Right forelimb (tissue), 1 donor: ENCODE data around the gene LRRC3C.
"Not testable (repeated sequence)": the region's sequence is repeated elsewhere in the genome, so short reads cannot be mapped to it uniquely, and the experiment has no call there.

Experiments
- DNase-seq: peaks from one replicate; pipeline ENCODE4 v3.0.0-alpha.2; 2018

Gene LRRC3C

DNA sequence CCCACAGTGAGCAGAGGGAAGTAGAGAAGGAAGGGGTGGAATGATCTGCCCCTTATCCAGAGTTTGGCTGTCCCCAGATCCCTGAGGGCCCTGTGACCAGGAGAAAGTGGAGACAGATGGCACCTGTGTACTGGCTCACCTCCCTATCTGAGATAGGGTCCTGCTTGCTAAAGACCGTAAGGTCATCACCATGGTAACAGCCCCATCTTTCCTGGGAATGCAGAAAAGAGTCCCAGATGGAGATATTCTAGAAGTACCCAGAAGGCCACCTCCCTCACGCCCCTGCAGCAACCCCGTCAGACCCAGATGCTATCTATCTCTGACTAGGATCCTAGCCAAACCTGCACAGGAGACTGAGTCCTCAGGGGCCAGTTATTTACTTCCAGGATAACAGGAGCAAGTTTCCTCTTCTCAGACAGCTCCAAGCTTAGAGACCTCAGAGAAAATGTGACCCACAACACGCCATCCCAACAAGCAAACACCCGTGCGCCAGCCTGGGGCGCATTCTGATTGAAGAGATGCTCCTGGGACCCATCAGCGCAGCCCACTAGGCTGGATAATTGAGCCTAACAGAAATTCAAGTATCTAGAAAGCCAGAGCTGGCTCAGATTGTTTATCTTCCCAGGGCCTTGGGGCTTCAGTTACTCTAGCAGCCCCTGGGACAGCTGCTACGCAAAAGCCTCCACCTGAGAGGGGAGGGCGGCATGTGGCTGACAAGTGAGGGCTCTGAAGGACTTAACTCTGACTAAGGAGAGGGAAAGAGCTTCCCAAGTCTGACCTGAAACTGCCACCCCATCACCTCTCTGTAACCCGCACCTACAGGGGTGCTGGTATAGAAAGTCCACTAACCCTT is 2.0 kb upstream of the LRRC3C start:
- no peak for DNase-seq

DNA sequence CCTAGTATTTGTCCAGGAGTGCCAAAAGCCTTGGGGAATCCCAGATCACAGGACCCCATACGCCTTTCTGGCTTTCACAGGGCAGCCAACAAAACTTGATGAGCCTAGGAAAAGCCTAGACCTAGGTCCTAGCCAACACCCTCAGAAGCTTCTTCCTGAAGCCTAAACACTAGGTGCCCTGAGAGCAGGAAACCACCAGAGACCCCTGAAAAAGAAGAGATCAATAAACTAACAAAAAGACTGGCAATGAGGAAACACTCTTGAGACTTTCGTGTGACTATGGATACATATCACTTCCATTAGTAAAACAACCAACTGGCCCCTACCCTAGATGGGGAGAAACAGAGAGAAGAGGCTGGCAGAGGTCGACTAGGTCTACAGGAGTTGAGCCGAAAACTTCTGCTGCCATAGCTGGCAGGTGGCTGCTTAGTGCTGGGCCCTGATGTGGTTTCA is 1.4 kb upstream of the LRRC3C start:
- no peak for DNase-seq

DNA sequence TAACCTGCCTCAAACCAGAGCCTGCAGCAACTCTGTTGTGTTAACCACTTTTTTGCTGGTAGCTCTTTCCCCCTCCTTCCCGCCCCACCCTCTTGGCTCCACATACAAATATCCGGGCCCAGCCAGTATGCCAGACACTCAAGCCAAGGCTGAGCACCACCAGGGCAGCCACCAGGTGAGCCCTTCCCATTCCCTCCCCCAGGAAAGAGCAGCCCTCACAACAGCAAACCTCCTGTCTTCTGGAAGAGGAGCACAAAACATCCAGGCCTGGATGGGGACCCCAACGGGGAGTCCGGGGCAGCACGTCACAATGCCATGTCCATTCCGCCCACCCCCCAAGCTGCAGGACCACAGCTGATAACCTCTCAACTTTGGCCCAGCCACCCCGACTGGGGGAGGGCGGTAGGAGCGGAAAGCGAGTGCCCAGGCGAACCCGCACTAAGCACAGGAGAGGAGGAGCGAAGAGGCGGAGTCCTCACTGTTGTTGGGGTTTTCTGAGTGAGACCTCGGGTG is 888 bp upstream of the LRRC3C start:
- DNase-seq, result no peak

DNA sequence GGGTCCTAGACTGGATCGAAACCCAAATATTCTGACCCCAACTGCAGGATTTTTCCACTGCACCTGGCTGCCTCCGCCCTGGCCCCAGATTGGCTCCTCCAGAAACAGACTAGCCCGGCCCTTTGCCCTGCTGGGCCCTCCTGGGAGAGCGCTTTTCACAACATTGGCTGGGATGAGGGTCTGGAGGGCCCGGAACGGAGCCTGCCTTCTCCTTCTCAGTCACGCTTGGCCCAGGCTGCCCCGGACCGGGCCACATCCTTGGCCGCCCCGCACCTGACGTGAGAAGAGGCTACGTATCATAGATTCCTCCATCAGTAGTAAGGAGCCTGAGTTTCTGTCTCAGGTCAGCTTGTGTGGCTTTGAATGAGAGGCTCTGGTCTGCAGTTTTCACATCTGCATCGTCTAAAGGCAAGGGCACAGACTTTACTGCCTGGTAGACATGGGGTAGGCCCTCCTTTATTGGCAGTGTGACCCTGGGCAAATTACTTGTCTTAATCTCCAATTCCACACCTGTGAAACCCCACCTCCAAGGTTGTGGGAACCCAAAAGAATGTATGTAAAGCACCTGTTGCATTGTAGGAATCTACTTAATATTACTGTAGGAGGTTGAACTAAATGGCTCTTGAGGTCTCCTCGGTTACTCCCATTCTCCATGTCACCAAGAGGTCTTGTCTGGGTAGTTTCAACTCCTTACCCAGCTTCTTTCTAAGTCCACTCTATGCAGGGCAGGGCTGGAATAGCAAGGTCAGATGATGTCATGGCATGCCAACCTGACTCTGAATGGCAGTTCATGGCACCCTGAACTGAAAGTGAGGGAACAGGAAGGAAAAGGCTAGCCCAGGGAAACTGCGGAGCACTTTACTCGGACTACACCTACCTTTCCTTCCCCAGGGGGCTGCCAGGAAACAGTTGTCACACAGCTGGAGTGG is 661 bp downstream of the LRRC3C start:
- no peak for DNase-seq

DNA sequence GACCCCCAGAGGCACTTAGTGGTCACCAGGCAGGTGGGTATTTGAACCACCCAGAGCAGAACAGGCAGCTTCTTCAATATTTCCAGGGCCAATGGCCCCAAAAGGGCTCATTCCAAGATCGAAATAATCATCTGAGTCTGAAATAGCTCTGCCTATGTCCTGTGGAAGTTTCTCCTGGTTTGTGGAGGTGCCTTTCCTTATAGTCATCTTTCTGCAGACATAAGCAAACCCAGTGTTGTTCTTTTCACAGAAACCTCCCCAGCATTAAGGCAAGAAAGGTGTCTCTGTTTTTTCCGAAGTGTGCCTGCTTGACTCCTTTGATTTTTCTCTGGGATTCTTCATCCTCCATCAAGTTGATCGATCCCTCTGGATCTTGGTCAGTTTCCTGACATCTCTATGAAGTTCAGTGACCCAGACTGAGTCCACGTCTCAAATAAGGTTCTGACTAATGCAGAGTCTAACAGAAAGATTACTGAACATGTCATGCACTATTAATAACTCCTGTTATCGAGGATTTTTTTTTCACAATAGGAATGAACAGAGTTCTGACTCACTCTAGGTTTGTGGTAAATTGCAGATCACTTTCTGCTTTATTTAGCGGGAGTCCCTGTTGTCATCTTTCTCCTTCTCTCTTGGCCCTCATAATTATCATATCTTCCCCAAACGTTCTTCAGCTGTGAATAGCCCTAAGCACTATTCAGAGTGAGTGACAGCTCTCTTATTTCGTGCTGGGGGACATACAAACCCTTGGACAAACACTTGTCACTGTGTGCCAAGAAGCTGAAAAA is 1.5 kb downstream of the LRRC3C start:
- no peak for DNase-seq

DNA sequence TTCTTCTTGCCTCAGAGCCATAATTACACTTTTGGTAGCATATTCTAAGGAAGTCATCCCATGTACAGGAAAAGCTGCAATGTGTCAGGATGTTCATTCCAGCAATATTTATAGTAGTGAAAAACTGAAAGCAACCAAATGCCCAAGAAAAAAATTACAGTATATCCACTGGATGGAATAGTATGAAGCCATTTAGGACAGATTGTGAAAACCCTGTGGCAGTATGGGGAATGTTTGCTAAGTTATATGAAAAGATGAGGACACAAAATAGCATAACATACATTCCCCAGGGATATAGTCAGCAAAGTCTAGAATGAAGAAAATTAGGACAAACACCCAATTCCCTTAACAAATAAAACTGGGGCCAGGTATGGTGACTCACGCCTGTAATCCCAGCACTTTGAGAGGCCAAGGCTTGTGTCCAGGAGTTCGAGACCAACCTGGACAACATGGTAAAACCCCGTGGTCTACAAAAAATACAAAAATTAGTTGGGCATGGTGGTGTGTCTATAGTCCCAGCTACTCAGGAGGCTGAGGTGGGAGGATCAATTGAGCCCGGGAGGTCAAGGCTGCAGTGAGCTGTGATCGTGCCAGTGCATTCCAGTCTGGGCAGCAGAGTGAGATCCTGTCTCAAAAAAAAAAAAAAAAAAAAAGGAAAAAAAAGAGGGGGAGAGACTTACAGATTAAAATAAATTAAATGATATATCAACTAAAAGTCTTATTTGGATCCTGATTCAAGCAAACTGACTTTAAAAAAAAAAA is 2.3 kb downstream of the LRRC3C start:
- DNase-seq, result no peak

DNA sequence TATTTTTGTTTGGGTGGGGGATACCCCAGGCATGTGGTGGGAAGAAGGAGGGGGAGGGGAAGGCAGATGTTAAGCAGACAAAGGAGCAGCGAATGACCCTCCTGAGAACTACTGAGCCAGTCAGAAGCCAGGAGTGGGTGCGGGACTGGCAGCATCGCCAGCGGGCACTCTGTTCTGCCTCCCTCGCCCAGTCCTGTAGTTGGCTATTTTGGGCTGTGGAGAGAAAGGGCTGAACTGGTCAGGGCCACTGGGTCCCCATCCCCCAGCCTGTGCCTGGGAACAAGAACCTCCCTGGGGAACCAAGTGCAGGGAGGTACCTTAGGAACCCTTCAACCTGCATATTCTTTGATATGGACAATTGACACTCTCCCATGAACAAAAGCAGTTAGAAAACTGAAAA is 6.4 kb downstream of the LRRC3C start:
- DNase-seq, result no peak

DNA sequence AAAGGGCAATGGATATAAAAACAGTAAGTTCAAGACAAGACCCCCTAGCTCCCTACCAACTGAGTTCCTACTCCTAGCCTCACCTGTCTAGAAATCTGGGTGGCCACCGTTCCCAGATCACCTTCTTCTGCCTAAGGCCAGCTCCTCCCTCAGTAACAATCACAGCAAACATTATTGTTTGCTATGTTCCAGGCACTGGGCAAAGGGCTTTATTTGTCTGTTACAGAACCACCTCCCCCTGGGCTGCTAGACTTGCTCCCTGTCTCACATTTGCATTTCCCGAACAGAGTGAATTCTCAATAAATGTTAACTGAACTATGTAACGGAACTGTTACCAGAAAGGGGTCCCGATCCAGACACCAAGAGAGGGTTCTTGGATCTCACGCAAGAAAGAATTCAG is 6.8 kb downstream of the LRRC3C start:
- no peak for DNase-seq

DNA sequence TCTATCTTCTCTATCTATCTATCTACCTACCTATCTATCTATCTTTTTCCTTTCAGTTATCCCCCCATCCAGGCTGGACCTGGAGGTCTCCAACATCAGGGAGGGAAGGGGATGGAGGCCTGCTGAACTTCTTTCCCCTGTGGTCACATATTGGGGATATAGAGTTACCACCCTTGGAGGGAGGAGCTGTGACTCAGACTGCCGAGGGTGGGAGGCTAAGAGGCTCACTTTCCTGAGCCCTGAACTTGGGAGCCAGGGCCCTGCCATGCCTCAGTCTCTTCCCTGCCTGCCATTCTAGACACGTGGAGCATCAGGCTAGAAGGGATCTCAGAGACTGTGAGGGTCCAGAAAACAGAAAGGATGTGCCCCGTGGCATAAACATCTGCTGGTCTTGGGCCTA is 8.4 kb downstream of the LRRC3C start:
- no peak for DNase-seq

DNA sequence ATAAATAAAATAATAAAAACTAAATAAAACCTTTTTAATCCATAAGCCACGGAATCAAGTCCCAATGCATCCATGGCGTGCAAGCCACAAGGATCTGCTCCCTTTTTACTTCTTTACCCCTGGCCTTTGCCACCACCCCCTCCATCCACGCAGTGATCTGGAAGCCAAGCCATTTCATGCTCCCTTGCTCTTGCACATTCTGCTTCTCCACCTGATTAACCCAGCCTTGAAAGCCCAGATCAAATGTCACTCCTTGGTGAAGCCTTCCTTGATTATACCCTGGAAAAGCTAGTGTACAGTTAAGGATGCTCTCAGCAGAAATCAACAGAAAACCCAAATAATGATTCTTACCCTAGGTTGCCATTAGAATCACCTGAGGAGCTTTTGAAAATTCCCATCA is 9.9 kb downstream of the LRRC3C start:
- DNase-seq, result no peak

DNA sequence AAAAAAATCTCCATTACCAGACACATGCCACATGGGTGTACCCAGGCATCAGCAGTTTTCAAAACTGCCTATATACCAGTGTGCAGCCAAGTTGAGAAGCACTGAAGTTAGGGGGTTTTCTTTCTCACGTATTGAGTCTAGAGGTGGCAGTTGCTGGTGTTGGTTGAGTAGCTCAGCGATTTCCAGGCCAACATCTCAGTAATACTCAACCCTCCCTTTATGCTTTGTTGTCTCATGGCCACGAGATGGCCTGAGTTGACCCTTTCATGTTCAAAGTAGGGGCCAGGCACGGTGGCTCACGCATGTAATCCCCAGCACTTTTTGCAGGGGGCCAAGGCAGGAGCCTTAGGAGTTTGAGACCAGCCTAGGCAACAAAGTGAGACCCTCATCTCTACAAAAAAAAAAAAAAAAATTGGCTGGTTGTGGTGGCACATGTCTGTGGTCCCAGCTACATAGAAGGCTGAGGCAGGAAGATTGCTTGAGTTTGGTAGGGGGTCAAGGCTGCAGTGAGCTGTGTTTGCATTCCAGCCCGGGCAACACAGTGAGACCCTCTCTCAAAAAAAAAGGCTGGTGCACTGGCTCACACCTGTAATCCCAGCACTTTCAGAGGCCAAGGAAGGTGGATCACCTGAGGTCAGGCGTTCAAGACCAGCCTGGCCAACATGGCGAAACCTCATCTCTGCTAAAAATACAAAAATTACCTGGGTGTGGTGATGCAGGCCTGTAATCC is 10.8 kb downstream of the LRRC3C start:
- DNase-seq, result no peak

DNA sequence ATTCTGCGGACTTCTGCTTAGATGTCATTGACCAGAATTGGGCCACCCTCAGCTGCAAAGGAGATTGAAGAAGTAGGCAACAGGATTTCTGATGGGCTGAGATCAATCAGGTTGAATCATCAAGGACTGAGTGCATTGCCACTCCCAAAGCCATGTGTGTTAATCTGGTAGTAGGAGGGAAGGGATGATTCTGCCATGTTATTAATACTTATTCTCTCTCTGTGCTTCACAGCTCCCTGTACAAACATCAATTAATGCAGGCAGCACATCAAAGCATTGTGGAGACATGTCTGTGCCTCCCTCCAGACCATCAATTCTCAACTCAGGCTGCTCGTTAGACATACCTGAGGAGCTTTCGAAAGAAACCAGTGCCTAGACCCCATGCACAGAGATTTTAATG is 11.6 kb downstream of the LRRC3C start:
- no peak for DNase-seq

DNA sequence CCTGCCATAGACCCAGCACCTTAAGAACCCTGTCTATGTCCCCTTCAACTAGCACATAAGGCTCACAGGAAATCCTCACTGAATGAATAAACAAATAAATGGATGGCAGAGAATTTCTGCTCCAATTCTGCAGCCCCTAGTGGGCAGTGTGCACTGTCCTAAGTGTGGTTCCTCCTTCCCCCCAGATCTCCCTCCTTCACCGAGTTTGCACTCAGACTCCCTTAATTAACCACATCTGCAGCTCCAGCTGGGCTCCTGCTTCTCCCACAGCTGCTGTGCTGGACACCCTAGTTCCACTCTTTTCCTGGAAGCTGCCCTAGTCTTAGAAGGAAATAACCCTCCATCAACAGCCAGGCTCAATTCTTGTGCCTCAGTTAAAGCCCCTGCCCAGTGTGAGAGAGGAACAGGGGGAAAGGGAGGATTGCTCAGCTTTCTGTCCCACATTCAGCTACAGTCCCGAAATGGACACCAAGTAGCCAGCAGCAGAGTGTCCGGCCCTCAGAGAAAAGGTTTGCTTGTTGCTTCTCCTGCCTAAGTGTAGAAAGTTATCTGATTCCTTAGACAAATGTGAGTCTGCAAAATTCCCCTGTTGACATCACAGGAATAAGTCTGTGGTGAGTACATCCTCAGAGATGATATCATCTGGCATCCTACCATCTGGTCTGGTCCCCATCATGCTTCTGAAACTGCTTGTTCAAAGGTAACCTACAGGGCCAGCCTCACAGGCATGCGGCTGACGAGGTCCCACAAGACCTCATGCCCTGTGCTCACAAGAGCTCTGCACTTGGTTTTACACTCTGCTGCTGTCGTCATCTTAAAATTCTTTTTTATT is 12.3 kb downstream of the LRRC3C start:
- peak; percentile 62 for DNase-seq

DNA sequence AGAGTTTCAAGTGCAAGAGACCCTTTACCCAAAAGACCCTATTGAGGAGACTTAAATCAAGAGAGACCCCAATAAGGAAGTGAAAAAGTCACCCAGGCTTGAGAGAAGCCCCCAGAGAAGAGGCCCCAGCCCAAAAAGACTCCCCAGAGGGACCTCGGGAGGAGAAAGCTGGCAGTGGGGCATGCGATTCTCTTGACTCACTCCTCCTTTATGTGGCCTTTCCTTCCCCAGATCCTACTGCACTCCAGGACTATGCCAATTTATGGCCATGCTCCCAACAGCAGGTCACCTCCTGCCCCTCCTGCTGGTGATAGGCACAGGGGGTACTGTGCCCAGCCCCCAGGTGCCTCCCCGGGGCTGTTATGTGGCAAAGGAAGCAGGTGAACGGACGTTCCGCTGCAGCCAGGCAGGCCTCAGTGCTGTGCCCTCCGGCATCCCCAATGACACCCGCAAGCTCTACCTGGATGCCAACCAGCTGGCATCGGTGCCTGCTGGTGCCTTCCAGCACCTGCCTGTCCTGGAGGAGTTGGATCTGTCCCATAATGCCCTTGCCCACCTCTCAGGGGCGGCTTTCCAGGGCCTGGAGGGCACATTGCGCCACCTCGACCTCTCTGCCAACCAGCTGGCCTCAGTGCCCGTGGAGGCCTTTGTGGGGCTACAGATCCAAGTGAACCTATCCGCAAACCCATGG is 16.3 kb downstream of the LRRC3C start:
- no peak for DNase-seq

DNA sequence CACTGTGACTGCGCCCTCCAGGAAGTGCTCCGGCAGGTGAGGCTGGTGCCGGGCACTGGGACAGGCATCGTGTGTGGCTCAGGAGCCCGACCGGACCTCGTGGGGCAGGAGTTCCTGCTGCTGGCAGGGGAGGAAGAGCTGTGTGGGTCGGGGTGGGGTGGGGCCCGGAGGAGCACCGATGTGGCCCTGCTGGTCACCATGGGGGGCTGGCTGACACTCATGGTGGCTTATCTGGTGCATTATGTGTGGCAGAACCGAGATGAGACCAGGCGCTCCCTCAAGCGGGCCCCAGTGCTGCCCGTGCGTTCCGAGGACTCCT is 16.8 kb downstream of the LRRC3C start:
- no peak for DNase-seq

DNA sequence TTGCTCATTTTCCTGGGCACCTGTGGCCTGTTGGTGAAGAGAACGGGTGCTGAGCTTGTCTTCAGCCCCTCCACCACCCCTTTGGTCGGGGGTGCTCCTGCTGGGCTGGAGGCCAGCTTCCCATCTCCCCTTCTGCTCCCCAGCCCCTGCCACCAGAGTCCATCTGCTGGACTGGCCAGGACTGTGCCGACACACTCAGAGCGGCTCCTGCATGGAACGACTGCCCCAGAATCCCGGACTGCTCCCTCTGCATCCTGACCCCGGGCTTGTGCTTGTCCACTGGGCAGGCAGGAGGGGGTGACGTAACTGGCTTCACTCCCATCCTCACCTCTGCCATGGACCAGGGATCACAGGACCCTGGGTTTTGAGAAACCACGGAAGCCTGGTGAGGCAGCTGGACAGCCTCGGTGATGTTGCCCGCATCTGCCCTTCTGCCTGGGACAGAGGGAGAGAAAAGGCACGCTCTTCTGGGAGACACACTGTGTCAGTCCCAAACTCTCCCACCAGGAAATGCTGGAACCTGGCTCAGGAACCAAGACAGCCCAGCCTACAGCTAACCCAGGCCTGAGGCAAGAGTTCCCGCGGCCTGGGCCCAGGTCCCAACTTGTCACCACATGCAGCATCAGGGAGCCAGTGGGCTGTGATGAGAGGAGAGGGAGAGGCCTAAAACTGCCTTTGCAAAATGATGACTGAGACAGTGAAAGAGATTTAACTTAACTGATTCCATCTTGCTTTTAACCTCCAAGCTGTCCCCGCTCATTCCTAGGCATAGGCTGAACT is 19.2 kb downstream of the LRRC3C start:
- no peak for DNase-seq

DNA sequence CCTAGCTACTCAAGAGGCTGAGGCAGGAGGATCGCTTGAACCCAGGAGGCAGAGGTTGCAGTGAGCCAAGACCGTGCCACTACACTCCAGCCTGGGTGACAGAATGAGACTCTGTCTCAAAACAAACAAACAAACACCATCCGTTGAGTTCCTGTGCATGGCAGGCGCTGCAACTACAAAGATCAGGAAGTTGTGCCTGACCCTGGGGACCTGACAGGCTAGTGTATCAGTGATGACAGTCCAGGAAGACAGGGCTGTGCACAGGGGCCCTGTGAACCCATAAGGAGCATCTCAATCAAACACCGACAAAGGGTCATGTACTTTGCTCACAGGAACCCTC is 20.9 kb downstream of the LRRC3C start:
- DNase-seq, result not testable (repeated sequence)

DNA sequence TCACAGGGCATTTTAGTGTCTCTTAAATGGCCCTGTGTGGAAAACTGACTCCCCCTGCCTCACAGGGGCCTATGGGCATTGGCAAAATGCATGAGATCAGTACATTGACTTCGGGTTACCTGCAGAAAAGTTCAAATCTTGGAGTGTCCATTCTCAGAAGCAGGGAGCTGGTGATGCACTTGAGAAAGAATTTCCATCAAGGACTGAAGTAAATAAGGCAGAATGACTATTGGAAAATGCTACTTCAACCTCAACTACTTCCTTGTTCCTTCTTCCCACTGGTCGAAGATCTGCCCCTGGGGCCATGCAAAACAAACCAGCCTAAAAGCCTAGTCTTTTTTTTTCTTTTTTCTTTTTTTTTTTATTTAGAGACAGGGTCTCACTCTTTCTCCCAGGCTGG is 21.5 kb downstream of the LRRC3C start:
- no peak for DNase-seq

DNA sequence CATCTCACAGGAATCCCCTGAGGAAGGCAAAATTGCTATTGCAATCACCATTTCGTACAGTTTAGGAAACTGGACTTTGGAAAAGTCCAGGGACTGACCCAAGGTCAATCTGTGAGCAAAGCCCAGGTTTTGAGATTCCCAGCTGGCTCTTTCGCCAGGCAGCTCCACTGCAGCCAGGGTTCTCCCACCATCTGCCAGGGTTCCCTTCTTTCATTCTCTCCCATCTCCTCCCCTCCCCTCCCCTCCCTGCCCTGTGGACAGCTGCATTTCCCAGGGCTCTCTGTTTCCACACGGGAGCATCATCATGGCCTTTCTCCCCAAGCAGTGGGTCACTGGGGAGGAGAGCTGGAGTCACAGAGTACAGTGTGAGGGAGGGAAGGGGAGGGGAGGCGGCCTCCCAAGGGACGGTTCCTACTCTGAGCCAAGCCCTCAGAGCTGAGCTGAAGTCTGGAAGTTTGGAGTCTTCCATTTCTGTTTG is 23.4 kb downstream of the LRRC3C start:
- no peak for DNase-seq
